Mucosa of rectum (tissue), 2 donors: ENCODE results near the gene ZNF23.

Source experiments
- H3K27ac ChIP-seq, 2 donors: one replicate each; pipeline ENCODE4 v1.7.0; 2013; ENCODE audit warnings: inconsistent platforms in 2 of 2, low read depth in 2 of 2, low read length in 2 of 2
- H3K27me3 ChIP-seq, 2 donors: one replicate each; pipeline ENCODE4 v1.7.0; 2013; ENCODE audit warnings: low read length in 2 of 2; ENCODE audit not compliant: control insufficient read depth in 2 of 2, insufficient read depth in 2 of 2
- H3K36me3 ChIP-seq, 2 donors: one replicate each; pipeline ENCODE4 v1.7.0; 2013; ENCODE audit warnings: low read length in 2 of 2; ENCODE audit not compliant: control insufficient read depth in 2 of 2, insufficient read depth in 2 of 2
- H3K4me1 ChIP-seq, 2 donors: one replicate each; pipeline ENCODE4 v1.7.0; 2013; ENCODE audit warnings: low read length in 2 of 2, mild to moderate bottlenecking in 1 of 2; ENCODE audit not compliant: control insufficient read depth in 2 of 2, insufficient read depth in 2 of 2
- H3K4me3 ChIP-seq, 2 donors: one replicate each; pipeline ENCODE4 v1.7.0; 2013; ENCODE audit warnings: low read length in 2 of 2
- H3K9ac ChIP-seq, 2 donors: one replicate each; pipeline ENCODE4 v1.7.0; 2013; ENCODE audit warnings: low read length in 2 of 2, low read depth in 1 of 2, mild to moderate bottlenecking in 1 of 2
- H3K9me3 ChIP-seq, 2 donors: one replicate each; pipeline ENCODE4 v1.7.0; 2013; ENCODE audit warnings: low read length in 2 of 2; ENCODE audit not compliant: control insufficient read depth in 2 of 2
- donor health status: healthy.
- donor health status: Normal muscosa, but diverticular disease.

Gene ZNF23

GRCh38 chr16:71421911-71422310, 40.1 kb downstream of the ZNF23 start:
- Histone ChIP-seq H3K9ac (no peak overlapping the region), H3K9me3 (no peaks in the 10 kb centered on the region), H3K4me1 (no peaks in the 10 kb centered on the region), H3K27ac (no peak overlapping the region), H3K4me3 (no peak overlapping the region), H3K36me3 (no peaks in the 10 kb centered on the region), H3K27me3 (peaks cover 0 to 10% of the 10 kb centered on the region in 2 donors)

GRCh38 chr16:71414038-71414437, 48.0 kb downstream of the ZNF23 start:
- no peak overlapping the region for H3K9ac ChIP-seq
- no peak overlapping the region for H3K4me3 ChIP-seq
- no peaks in the 10 kb centered on the region for H3K36me3 ChIP-seq
- H3K4me1 ChIP-seq, result no peaks in the 10 kb centered on the region
- H3K27ac ChIP-seq, result no peak overlapping the region
- peaks cover 4 to 5% of the 10 kb centered on the region in 2 donors for H3K27me3 ChIP-seq
- H3K9me3 ChIP-seq, result no peaks in the 10 kb centered on the region

- Histone ChIP-seq H3K9me3 (no peaks in the 10 kb centered on the region), H3K27ac (no peak overlapping the region), H3K9ac (no peak overlapping the region), H3K36me3 (no peaks in the 10 kb centered on the region), H3K27me3 (peaks cover 4 to 6% of the 10 kb centered on the region in 2 donors), H3K4me3 (no peak overlapping the region), H3K4me1 (no peaks in the 10 kb centered on the region)
These were observed 48.7 kb downstream of the ZNF23 start for GRCh38 chr16:71413341-71413740.

- no peak overlapping the region for H3K27ac ChIP-seq
- H3K36me3 ChIP-seq, result no peaks in the 10 kb centered on the region
- H3K27me3 ChIP-seq, result peaks cover 4 to 6% of the 10 kb centered on the region in 2 donors
- H3K9ac ChIP-seq, result no peak overlapping the region
- no peak overlapping the region for H3K4me3 ChIP-seq
- H3K9me3 ChIP-seq, result no peaks in the 10 kb centered on the region
- no peaks in the 10 kb centered on the region for H3K4me1 ChIP-seq
These were observed 49.5 kb downstream of the ZNF23 start for GRCh38 chr16:71412270-71413160.

GRCh38 chr16:71410146-71410545, 51.9 kb downstream of the ZNF23 start:
- H3K9ac ChIP-seq, result no peak overlapping the region
- H3K4me3 ChIP-seq, result no peak overlapping the region
- H3K36me3 ChIP-seq, result no peaks in the 10 kb centered on the region
- no peaks in the 10 kb centered on the region for H3K9me3 ChIP-seq
- no peaks in the 10 kb centered on the region for H3K4me1 ChIP-seq
- H3K27me3 ChIP-seq, result peaks cover 0 to 3% of the 10 kb centered on the region in 2 donors
- H3K27ac ChIP-seq, result no peak overlapping the region

GRCh38 chr16:71409011-71409775, 52.9 kb downstream of the ZNF23 start:
- Histone ChIP-seq H3K9me3 (no peaks in the 10 kb centered on the region), H3K36me3 (no peaks in the 10 kb centered on the region), H3K27ac (no peak overlapping the region), H3K27me3 (peaks cover 0 to 3% of the 10 kb centered on the region in 2 donors), H3K4me1 (no peaks in the 10 kb centered on the region), H3K4me3 (no peak overlapping the region), H3K9ac (no peak overlapping the region)

GRCh38 chr16:71408536-71408935, 53.5 kb downstream of the ZNF23 start:
- H3K9ac ChIP-seq, result no peak overlapping the region
- H3K4me3 ChIP-seq, result no peak overlapping the region
- no peaks in the 10 kb centered on the region for H3K4me1 ChIP-seq
- no peaks in the 10 kb centered on the region for H3K36me3 ChIP-seq
- H3K27ac ChIP-seq, result no peak overlapping the region
- H3K9me3 ChIP-seq, result no peaks in the 10 kb centered on the region
- peaks cover 0 to 3% of the 10 kb centered on the region in 2 donors for H3K27me3 ChIP-seq

- H3K27ac ChIP-seq, result no peak overlapping the region
- H3K4me3 ChIP-seq, result no peak overlapping the region
- H3K9me3 ChIP-seq, result no peaks in the 10 kb centered on the region
- H3K27me3 ChIP-seq, result peaks cover 0 to 3% of the 10 kb centered on the region in 2 donors
- no peaks in the 10 kb centered on the region for H3K36me3 ChIP-seq
- no peaks in the 10 kb centered on the region for H3K4me1 ChIP-seq
- H3K9ac ChIP-seq, result no peak overlapping the region
These were observed 54.3 kb downstream of the ZNF23 start for GRCh38 chr16:71407731-71408130.

GRCh38 chr16:71406724-71407123, 55.3 kb downstream of the ZNF23 start:
- H3K36me3 ChIP-seq, result no peaks in the 10 kb centered on the region
- H3K4me1 ChIP-seq, result no peaks in the 10 kb centered on the region
- H3K9me3 ChIP-seq, result no peaks in the 10 kb centered on the region
- H3K27me3 ChIP-seq, result peaks cover 0 to 3% of the 10 kb centered on the region in 2 donors
- H3K27ac ChIP-seq, result no peak overlapping the region
- no peak overlapping the region for H3K4me3 ChIP-seq
- H3K9ac ChIP-seq, result no peak overlapping the region

GRCh38 chr16:71406316-71406715, 55.7 kb downstream of the ZNF23 start:
- Histone ChIP-seq H3K36me3 (no peaks in the 10 kb centered on the region), H3K27ac (no peak overlapping the region), H3K4me1 (no peaks in the 10 kb centered on the region), H3K4me3 (no peak overlapping the region), H3K9me3 (no peaks in the 10 kb centered on the region), H3K9ac (no peak overlapping the region), H3K27me3 (peaks cover 0 to 3% of the 10 kb centered on the region in 2 donors)
